Measurements from ENCODE around the gene AKT1S1. TPM values are rescaled to one million over a fixed set of nuclear protein-coding genes. Genes with fewer than 3 reads are reported as not detected.

AKT1S1 gene
- total and polyA plus RNA-seq, 2 donors (not counting 3 experiments of a cell fraction or from before 2014, with no cell fraction given) = 64.2 to 68.3 TPM

DNA sequence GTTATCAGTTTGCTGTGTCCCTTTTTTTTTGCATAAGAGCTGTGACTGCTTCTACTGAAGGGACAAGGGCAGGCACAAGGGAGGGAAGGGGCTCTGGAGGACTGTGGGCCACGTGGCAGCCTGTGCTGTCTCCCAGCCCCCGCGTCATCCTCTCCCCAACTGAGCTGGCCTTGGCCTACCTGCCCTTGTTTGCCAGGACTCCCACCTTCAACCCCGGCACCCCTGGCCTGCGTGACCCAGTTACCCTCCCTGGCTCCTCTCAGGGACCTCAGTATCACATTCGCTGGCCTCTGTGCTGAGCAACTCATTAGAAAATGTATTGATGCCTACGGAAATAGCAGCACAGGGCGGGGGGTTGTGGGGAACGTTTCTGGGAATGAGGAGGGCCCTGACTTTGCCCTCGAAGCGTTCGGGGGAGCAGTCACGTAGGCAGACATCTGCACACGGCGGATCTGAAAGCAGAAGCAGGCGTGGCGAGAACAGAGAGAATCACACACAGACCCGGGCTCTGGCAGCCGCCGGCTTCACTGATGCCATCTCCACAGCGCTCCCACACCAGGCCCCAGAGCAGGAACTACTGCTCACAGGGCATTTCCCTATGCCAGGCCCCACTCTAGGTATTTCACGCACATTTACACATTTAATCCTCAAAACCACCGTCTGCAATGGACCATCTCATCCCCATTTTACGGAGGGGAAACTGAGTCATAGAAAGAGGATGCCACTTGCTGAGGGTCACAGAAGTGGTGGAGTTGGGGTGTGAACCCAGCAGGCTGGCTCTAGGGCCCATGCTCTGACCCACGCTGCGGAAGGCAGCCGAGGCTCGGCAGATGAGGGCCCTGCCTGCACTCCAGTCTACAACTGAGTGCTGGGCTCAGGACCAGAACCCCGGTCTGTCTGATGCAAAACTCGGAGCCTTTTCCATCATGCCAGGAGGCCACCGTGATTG, 46.2 kb upstream of the AKT1S1 start:
- CTCF ChIA-PET = no interaction called here
- no peak overlapping the region for H3K27ac ChIP-seq (ENCODE audit: insufficient read depth, low read depth, low read length)
- dilution Hi-C loops (cut with MboI; ENCODE audit: extremely low pct_ligation_motif_present, low sequenced_read_pairs) = no loop called here
- POLR2A ChIA-PET = no interaction called here
- no peaks in the 10 kb centered on the region for H3K9me1 ChIP-seq (replicated peaks; ENCODE audit: control insufficient read depth, extremely low read depth, insufficient read depth, low read length)
- FAIRE-seq = no peak
- no TSS peak for BruUV-seq (replicated peaks)
- H3K9me3 ChIP-seq (replicated peaks; ENCODE audit: control insufficient read depth, insufficient read depth, low read length) = no peaks in the 10 kb centered on the region
- TF ChIP-seq, protein P1, sequence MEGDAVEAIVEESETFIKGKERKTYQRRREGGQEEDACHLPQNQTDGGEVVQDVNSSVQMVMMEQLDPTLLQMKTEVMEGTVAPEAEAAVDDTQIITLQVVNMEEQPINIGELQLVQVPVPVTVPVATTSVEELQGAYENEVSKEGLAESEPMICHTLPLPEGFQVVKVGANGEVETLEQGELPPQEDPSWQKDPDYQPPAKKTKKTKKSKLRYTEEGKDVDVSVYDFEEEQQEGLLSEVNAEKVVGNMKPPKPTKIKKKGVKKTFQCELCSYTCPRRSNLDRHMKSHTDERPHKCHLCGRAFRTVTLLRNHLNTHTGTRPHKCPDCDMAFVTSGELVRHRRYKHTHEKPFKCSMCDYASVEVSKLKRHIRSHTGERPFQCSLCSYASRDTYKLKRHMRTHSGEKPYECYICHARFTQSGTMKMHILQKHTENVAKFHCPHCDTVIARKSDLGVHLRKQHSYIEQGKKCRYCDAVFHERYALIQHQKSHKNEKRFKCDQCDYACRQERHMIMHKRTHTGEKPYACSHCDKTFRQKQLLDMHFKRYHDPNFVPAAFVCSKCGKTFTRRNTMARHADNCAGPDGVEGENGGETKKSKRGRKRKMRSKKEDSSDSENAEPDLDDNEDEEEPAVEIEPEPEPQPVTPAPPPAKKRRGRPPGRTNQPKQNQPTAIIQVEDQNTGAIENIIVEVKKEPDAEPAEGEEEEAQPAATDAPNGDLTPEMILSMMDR (IDR thresholded peaks at IDR 0.05; ENCODE audit: extremely low read depth in 1 of 2, insufficient read depth in 1 of 2, low read depth in 1 of 2, low read length in 2 of 2) = no peak
- TF ChIP-seq FOS (IDR thresholded peaks at IDR 0.05; ENCODE audit: borderline replicate concordance, insufficient read depth, low read length) = no peak
- TF ChIP-seq MYC (IDR thresholded peaks at IDR 0.05; ENCODE audit: low read depth, low read length) = no peak
- no peak for TF ChIP-seq POLR2A (IDR thresholded peaks at IDR 0.05; ENCODE audit: low read depth, low read length)
- TF ChIP-seq MAX (IDR thresholded peaks at IDR 0.05; ENCODE audit: insufficient read depth, insufficient read length) = no peak
- TF ChIP-seq GATA2 (IDR thresholded peaks at IDR 0.05; ENCODE audit: insufficient read depth, insufficient read length, low read depth, low read length) = no peak
- TF ChIP-seq JUN (IDR thresholded peaks at IDR 0.05; ENCODE audit: borderline replicate concordance, insufficient read depth, insufficient read length, low read depth) = no peak
- TF ChIP-seq POLR2AphosphoS5 (IDR thresholded peaks at IDR 0.05; ENCODE audit: insufficient read depth, low read depth, low read length) = no peak
- TF ChIP-seq EZH2 (IDR thresholded peaks at IDR 0.05; ENCODE audit: borderline replicate concordance, low read depth, low read length, severe bottlenecking) = no peak
- DNase-seq (ENCODE audit: low read depth, low spot score) = no peak
- intact Hi-C loops (cut with micrococcal nuclease) = no loop called here
- no peak overlapping the region for H3K9ac ChIP-seq (replicated peaks; ENCODE audit: extremely low read depth, insufficient read depth, low read length)
- H3K79me2 ChIP-seq (ENCODE audit: control insufficient read depth, insufficient read depth, low read length) = peaks cover 87% of the 10 kb centered on the region
- no peaks in the 10 kb centered on the region for H4K20me1 ChIP-seq (replicated peaks; ENCODE audit: control insufficient read depth, extremely low read depth, insufficient read depth, low read length)
- peaks cover 10% of the 10 kb centered on the region for H3K4me1 ChIP-seq (ENCODE audit: control insufficient read depth, extremely low read depth, insufficient read depth, low read length)
- no peak overlapping the region for H3K4me2 ChIP-seq (ENCODE audit: insufficient read depth, low read length)
- no peaks in the 10 kb centered on the region for H3K27me3 ChIP-seq (ENCODE audit: control insufficient read depth in 2 of 2, insufficient read depth in 2 of 2, low read length in 2 of 2)
- no peak overlapping the region for H3K4me3 ChIP-seq (replicated peaks in 1 of 3; ENCODE audit: insufficient read depth in 1 of 3, low read depth in 1 of 3, low read length in 3 of 3)
- H3K36me3 ChIP-seq (ENCODE audit: control insufficient read depth in 2 of 2, extremely low read depth in 1 of 2, insufficient read depth in 2 of 2, low read length in 2 of 2) = peaks cover 6 to 25% of the 10 kb centered on the region in 2 experiments
- H2AFZ ChIP-seq (ENCODE audit: low read depth, low read length) = no peak overlapping the region

Data from endothelial cell of umbilical vein (primary cell).